ENCODE results near the gene BACE2. TPM values are rescaled to one million over a fixed set of nuclear protein-coding genes. Genes with fewer than 3 reads are reported as not detected.

BACE2 gene
- total RNA-seq, 4 donors from 2014 or later, result 23.9 to 59.4 (median 36.6) TPM

GRCh38 chr21:41325138-41325912 lies 157.4 kb downstream of the BACE2 start:
- H3K36me3 ChIP-seq, result no peaks in the 10 kb centered on the region
- H3K27ac ChIP-seq, result no peak overlapping the region
- H3K27me3 ChIP-seq, result no peaks in the 10 kb centered on the region
- H3K9me3 ChIP-seq, result no peaks in the 10 kb centered on the region
- 80% methylated on average over 7 of the region's 7 CpGs for WGBS
- H3K4me3 ChIP-seq, result no peak overlapping the region
- TF ChIP-seq POLR2AphosphoS5 (IDR thresholded peaks at IDR 0.05) (no peak), POLR2A (IDR thresholded peaks at IDR 0.05) (no peak), EP300 (IDR thresholded peaks at IDR 0.05) (no peak), CTCF (IDR thresholded peaks at IDR 0.05) (no peak)
- peaks cover 2% of the 10 kb centered on the region for H3K4me1 ChIP-seq
- no peak for DNase-seq (ENCODE audit: low spot score in 2 of 2)

- 86% methylated on average over 10 of the region's 13 CpGs for WGBS
- H3K27ac ChIP-seq, result no peak overlapping the region
- no peak for DNase-seq (ENCODE audit: low spot score in 2 of 2)
Observed at GRCh38 chr21:41326414-41327080, 158.6 kb downstream of the BACE2 start.

GRCh38 chr21:41327753-41328152 lies 159.8 kb downstream of the BACE2 start:
- Histone ChIP-seq H3K4me1 (no peaks in the 10 kb centered on the region), H3K36me3 (no peaks in the 10 kb centered on the region), H3K27me3 (no peaks in the 10 kb centered on the region), H3K27ac (no peak overlapping the region), H3K9me3 (no peaks in the 10 kb centered on the region), H3K4me3 (no peak overlapping the region)
- TF ChIP-seq EP300 (IDR thresholded peaks at IDR 0.05), result no peak
- DNase-seq (ENCODE audit: low spot score in 2 of 2), result no peak
- 87% methylated on average over 8 of the region's 8 CpGs for WGBS

More at GRCh38 chr21:41326414-41327080, 158.6 kb downstream of the BACE2 start:
- Histone ChIP-seq H3K27me3 (no peaks in the 10 kb centered on the region), H3K9me3 (no peaks in the 10 kb centered on the region), H3K36me3 (no peaks in the 10 kb centered on the region), H3K4me1 (peaks cover 2% of the 10 kb centered on the region), H3K4me3 (no peak overlapping the region)
- TF ChIP-seq POLR2A (IDR thresholded peaks at IDR 0.05), result no peak
- TF ChIP-seq EP300 (IDR thresholded peaks at IDR 0.05), result no peak
- no peak for TF ChIP-seq POLR2AphosphoS5 (IDR thresholded peaks at IDR 0.05)
- no peak for TF ChIP-seq CTCF (IDR thresholded peaks at IDR 0.05)

GRCh38 chr21:41328660-41329607 lies 161.0 kb downstream of the BACE2 start:
- Histone ChIP-seq H3K27ac (no peak overlapping the region), H3K36me3 (no peaks in the 10 kb centered on the region), H3K9me3 (no peaks in the 10 kb centered on the region), H3K27me3 (no peaks in the 10 kb centered on the region), H3K4me1 (no peaks in the 10 kb centered on the region), H3K4me3 (no peak overlapping the region)
- DNase-seq (ENCODE audit: low spot score in 2 of 2), result no peak
- 84% methylated on average over 16 of the region's 16 CpGs for WGBS
- TF ChIP-seq POLR2A (IDR thresholded peaks at IDR 0.05), result no peak

Other genes with a start within 250 kb of the BACE2 start
- gene FAM3B, start 148.6 kb downstream of the BACE2 start, total RNA-seq, result 1 to 10 TPM in 3 of 4 donors, not detected in 1; 1.9 to 3.3 (median 3.1) TPM
- gene MX2, start 193.9 kb downstream of the BACE2 start, total RNA-seq, result 1 to 10 TPM; 3.2 to 6.1 (median 5.1) TPM

All from suprapubic skin (tissue), 4 donors.